HepG2 (cell line): ENCODE results near the gene TLN1. TPM values are rescaled to one million over a fixed set of nuclear protein-coding genes. Genes with fewer than 3 reads are reported as not detected.

Source experiments
- CCDC6 ChIP-seq: sonication (generic); formaldehyde crosslinking; IDR thresholded peaks from 2 replicates; pipeline ENCODE4 v1.8.1; 2022; ENCODE audit warnings: mild to moderate bottlenecking, missing genetic modification reagents, moderate library complexity
- KDM5B ChIP-seq: sonication (generic); formaldehyde crosslinking; IDR thresholded peaks from 2 replicates; pipeline ENCODE4 v1.4.0; 2020; ENCODE audit warnings: missing genetic modification reagents, mild to moderate bottlenecking, borderline replicate concordance
- NFAT5 ChIP-seq: sonication (generic); formaldehyde crosslinking; IDR thresholded peaks from 2 replicates; pipeline ENCODE4 v1.4.0; 2020; ENCODE audit warnings: missing genetic modification reagents
- POGK ChIP-seq: sonication (generic); formaldehyde crosslinking; conservative IDR thresholded peaks from 2 replicates; pipeline ENCODE4 v1.8.0; 2022; ENCODE audit warnings: mild to moderate bottlenecking, moderate library complexity, missing genetic modification reagents
- SMAD1 ChIP-seq: sonication (generic); formaldehyde crosslinking; IDR thresholded peaks from 2 replicates; pipeline ENCODE4 v1.4.0; 2020; ENCODE audit warnings: missing genetic modification reagents, low read depth, mild to moderate bottlenecking, borderline replicate concordance
- SMAD3 ChIP-seq: sonication (generic); formaldehyde crosslinking; IDR thresholded peaks from 2 replicates; pipeline ENCODE4 v1.4.0; 2020; ENCODE audit warnings: missing genetic modification reagents
- TIGD3 ChIP-seq: sonication (generic); formaldehyde crosslinking; IDR thresholded peaks from 2 replicates; pipeline ENCODE4 v1.5.1; 2020; ENCODE audit warnings: mild to moderate bottlenecking, missing genetic modification reagents, borderline replicate concordance
- ZBTB25 ChIP-seq: IDR thresholded peaks from 2 replicates; pipeline ENCODE4 v1.6.1; 2018; ENCODE audit warnings: missing genetic modification reagents
- ZBTB26 ChIP-seq: IDR thresholded peaks from 2 replicates; pipeline ENCODE4 v1.6.1; 2016; ENCODE audit warnings: missing compliant biosample characterization, missing genetic modification reagents, borderline replicate concordance
- ZNF512B ChIP-seq: sonication (generic); formaldehyde crosslinking; IDR thresholded peaks from 2 replicates; pipeline ENCODE4 v1.5.1; 2020; ENCODE audit warnings: missing genetic modification reagents, mild to moderate bottlenecking, borderline replicate concordance
- ZNF556 ChIP-seq: sonication (generic); formaldehyde crosslinking; IDR thresholded peaks from 2 replicates; pipeline ENCODE4 v1.4.0; 2020; ENCODE audit warnings: mild to moderate bottlenecking, missing genetic modification reagents, borderline replicate concordance
- polyA plus RNA-seq, 8 experiments: library from polyadenylated mRNA; depleted of rRNA in 3 of 8; stranded (reverse) in 7 of 8; unstranded in 1 of 8; fragments of >200 nt; fragmentation: Illumina TruSeq in 4 of 8; extraction: Trizol in 4 of 8; gene quantifications; 2 replicates each; pipeline versions ENCODE4 v1.2.1 to v1.2.3, GENCODE V29; 2011 to 2016; ENCODE audit warnings: low read depth in 4 of 8, missing spikeins in 1 of 8, mixed read lengths in 1 of 8; ENCODE audit not compliant: insufficient read depth in 1 of 8
- total RNA-seq, 5 experiments: library from RNA; depleted of rRNA; stranded (reverse); fragments of >200 nt; fragmentation: Illumina TruSeq; extraction: Trizol; gene quantifications; 2 replicates each; pipeline ENCODE4 v1.2.3, GENCODE V29; 2016; ENCODE audit warnings: low read depth in 1 of 5

Gene TLN1
- total and polyA plus RNA-seq, 2 of the 13 experiments (the other 11 are each of a cell fraction or from before 2014, with no cell fraction given), result 35.2 to 51.8 TPM

- TF ChIP-seq ZNF512B (CRISPR knock-in tag) (no peak), ZBTB25 (CRISPR knock-in tag) (peak; percentile 73), KDM5B (CRISPR knock-in tag) (peak; percentile 76), NFAT5 (CRISPR knock-in tag) (peak; percentile 54; the same call in 1 of the 2 replicates), ZNF556 (CRISPR knock-in tag) (peak; percentile 50; the same call in 1 of the 2 replicates), SMAD3 (CRISPR knock-in tag) (0 out of 2 replicates have a peak, but pooled peaks have one; percentile 19), POGK (peak; percentile 70; the same call in 1 of the 2 replicates), SMAD1 (0 out of 2 replicates have a peak, but pooled peaks have one; percentile 34), ZBTB26 (peak; percentile 14; the same call in 1 of the 2 replicates), TIGD3 (CRISPR knock-in tag) (no peak), CCDC6 (peak; percentile 22; the same call in 1 of the 2 replicates)
These were observed 24.6 kb upstream of the TLN1 start (continued) for GRCh38 chr9:35756275-35757225.
